ENCODE measurements around the gene KANSL2. TPM values are rescaled to one million over a fixed set of nuclear protein-coding genes. Genes with fewer than 3 reads are reported as not detected.

The KANSL2 gene
- total and polyA plus RNA-seq, 2 experiments from 2014 or later = 29.3 to 92.5 TPM

- DNase-seq (ENCODE audit: low spot score) (no peak), ATAC-seq (no peak)
- no peaks in the 10 kb centered on the region for H3K27me3 ChIP-seq (ENCODE audit: insufficient read depth)
- H3K36me3 Mint-ChIP-seq (ENCODE audit: low read depth) = peaks cover 70% of the 10 kb centered on the region
- H3K4me3 Mint-ChIP-seq = no peak overlapping the region
- peaks cover 44% of the 10 kb centered on the region for H3K36me3 ChIP-seq (ENCODE audit: insufficient read depth)
- H2AFZ ChIP-seq = no peak overlapping the region
- H3F3A ChIP-seq (replicated peaks; ENCODE audit: low read depth) = no peaks in the 10 kb centered on the region
- H3K4me1 ChIP-seq (ENCODE audit: insufficient read depth) = no peaks in the 10 kb centered on the region
- H3K9me2 ChIP-seq (ENCODE audit: insufficient read depth) = no peaks in the 10 kb centered on the region
- H3K9me3 Mint-ChIP-seq = no peaks in the 10 kb centered on the region
- H3K79me2 ChIP-seq (replicated peaks; ENCODE audit: insufficient read depth) = peaks cover 35% of the 10 kb centered on the region
- no peak overlapping the region for H3K4me2 ChIP-seq
- H3K4me3 ChIP-seq = no peak overlapping the region
- H3K4me1 Mint-ChIP-seq = no peaks in the 10 kb centered on the region
- H3K27ac ChIP-seq (ENCODE audit: low read depth) = no peak overlapping the region
- H4K20me1 ChIP-seq (replicated peaks; ENCODE audit: insufficient read depth) = peaks cover 14% of the 10 kb centered on the region
- no peak for TF ChIP-seq JUNB (IDR thresholded peaks at IDR 0.05; ENCODE audit: unreplicated experiment)
- TF ChIP-seq, protein P1, sequence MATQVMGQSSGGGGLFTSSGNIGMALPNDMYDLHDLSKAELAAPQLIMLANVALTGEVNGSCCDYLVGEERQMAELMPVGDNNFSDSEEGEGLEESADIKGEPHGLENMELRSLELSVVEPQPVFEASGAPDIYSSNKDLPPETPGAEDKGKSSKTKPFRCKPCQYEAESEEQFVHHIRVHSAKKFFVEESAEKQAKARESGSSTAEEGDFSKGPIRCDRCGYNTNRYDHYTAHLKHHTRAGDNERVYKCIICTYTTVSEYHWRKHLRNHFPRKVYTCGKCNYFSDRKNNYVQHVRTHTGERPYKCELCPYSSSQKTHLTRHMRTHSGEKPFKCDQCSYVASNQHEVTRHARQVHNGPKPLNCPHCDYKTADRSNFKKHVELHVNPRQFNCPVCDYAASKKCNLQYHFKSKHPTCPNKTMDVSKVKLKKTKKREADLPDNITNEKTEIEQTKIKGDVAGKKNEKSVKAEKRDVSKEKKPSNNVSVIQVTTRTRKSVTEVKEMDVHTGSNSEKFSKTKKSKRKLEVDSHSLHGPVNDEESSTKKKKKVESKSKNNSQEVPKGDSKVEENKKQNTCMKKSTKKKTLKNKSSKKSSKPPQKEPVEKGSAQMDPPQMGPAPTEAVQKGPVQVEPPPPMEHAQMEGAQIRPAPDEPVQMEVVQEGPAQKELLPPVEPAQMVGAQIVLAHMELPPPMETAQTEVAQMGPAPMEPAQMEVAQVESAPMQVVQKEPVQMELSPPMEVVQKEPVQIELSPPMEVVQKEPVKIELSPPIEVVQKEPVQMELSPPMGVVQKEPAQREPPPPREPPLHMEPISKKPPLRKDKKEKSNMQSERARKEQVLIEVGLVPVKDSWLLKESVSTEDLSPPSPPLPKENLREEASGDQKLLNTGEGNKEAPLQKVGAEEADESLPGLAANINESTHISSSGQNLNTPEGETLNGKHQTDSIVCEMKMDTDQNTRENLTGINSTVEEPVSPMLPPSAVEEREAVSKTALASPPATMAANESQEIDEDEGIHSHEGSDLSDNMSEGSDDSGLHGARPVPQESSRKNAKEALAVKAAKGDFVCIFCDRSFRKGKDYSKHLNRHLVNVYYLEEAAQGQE (IDR thresholded peaks at IDR 0.05; ENCODE audit: unreplicated experiment) = no peak
- no peak for TF ChIP-seq STAT1 (IDR thresholded peaks at IDR 0.05; ENCODE audit: unreplicated experiment)
- TF ChIP-seq NANOG (IDR thresholded peaks at IDR 0.05; ENCODE audit: borderline replicate concordance) = no peak
- no peak for TF ChIP-seq POLR2AphosphoS5 (IDR thresholded peaks at IDR 0.05; ENCODE audit: low read depth)
- no peak for TF ChIP-seq CREB1 (CRISPR knock-in tag; IDR thresholded peaks at IDR 0.05; ENCODE audit: low read depth)
- TF ChIP-seq, protein P2, sequence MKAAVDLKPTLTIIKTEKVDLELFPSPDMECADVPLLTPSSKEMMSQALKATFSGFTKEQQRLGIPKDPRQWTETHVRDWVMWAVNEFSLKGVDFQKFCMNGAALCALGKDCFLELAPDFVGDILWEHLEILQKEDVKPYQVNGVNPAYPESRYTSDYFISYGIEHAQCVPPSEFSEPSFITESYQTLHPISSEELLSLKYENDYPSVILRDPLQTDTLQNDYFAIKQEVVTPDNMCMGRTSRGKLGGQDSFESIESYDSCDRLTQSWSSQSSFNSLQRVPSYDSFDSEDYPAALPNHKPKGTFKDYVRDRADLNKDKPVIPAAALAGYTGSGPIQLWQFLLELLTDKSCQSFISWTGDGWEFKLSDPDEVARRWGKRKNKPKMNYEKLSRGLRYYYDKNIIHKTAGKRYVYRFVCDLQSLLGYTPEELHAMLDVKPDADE (IDR thresholded peaks at IDR 0.05) = no peak
- TF ChIP-seq ZNF331 (CRISPR knock-in tag; IDR thresholded peaks at IDR 0.05; ENCODE audit: low read depth) = no peak
- no peak overlapping the region for H3K27ac Mint-ChIP-seq
- peaks cover 2% of the 10 kb centered on the region for H3K27me3 Mint-ChIP-seq (ENCODE audit: insufficient read depth, low read depth, poor library complexity)
Measured at GRCh38 chr12:48694038-48694437, 12.0 kb upstream of the KANSL2 start.

DNA sequence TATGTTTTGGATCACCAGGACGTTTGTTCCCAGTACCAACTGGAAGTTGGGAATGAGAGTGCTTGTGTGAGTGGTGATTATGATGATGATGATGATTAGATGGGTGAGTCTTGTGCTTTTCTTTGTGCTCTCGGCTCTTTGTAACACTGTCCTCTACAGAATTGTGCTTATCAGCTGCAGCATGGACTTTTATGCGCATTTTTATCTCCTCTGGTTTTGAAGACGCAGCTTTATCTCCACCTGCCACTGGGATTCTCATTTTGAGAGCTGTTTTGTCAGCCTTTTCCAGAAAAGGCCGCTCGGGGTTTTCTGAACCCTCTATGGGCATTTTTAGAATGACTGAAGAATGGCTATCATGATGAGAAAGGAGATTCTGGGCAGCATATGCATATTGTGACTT, 11.5 kb upstream of the KANSL2 start:
- H3K36me3 ChIP-seq (ENCODE audit: insufficient read depth) = peaks cover 44% of the 10 kb centered on the region
- no peak overlapping the region for H3K27ac Mint-ChIP-seq
- H3K9me3 Mint-ChIP-seq = no peaks in the 10 kb centered on the region
- DNase-seq (ENCODE audit: low spot score) (no peak), ATAC-seq (no peak)
- peaks cover 2% of the 10 kb centered on the region for H3K27me3 Mint-ChIP-seq (ENCODE audit: insufficient read depth, low read depth, poor library complexity)
- no peaks in the 10 kb centered on the region for H3K4me1 Mint-ChIP-seq
- no peak overlapping the region for H2AFZ ChIP-seq
- peaks cover 30% of the 10 kb centered on the region for H3K79me2 ChIP-seq (replicated peaks; ENCODE audit: insufficient read depth)
- H3K27ac ChIP-seq (ENCODE audit: low read depth) = no peak overlapping the region
- H4K20me1 ChIP-seq (replicated peaks; ENCODE audit: insufficient read depth) = peaks cover 14% of the 10 kb centered on the region
- no peak overlapping the region for H3K4me3 Mint-ChIP-seq
- no peaks in the 10 kb centered on the region for H3F3A ChIP-seq (replicated peaks; ENCODE audit: low read depth)
- no peaks in the 10 kb centered on the region for H3K27me3 ChIP-seq (ENCODE audit: insufficient read depth)
- H3K36me3 Mint-ChIP-seq (ENCODE audit: low read depth) = peaks cover 70% of the 10 kb centered on the region
- no peak overlapping the region for H3K4me2 ChIP-seq
- H3K4me3 ChIP-seq = no peak overlapping the region
- H3K9me2 ChIP-seq (ENCODE audit: insufficient read depth) = no peaks in the 10 kb centered on the region
- H3K4me1 ChIP-seq (ENCODE audit: insufficient read depth) = no peaks in the 10 kb centered on the region
- no peak for TF ChIP-seq STAT1 (IDR thresholded peaks at IDR 0.05; ENCODE audit: unreplicated experiment)
- no peak for TF ChIP-seq EZH2 (IDR thresholded peaks at IDR 0.05; ENCODE audit: low read depth, unreplicated experiment)
- TF ChIP-seq JUNB (IDR thresholded peaks at IDR 0.05; ENCODE audit: unreplicated experiment) = no peak
- TF ChIP-seq POLR2AphosphoS5 (IDR thresholded peaks at IDR 0.05; ENCODE audit: low read depth) = no peak
- TF ChIP-seq NANOG (IDR thresholded peaks at IDR 0.05; ENCODE audit: borderline replicate concordance) = no peak
- TF ChIP-seq, protein P1 (IDR thresholded peaks at IDR 0.05; ENCODE audit: unreplicated experiment) = no peak
- TF ChIP-seq ZNF114 (CRISPR knock-in tag; IDR thresholded peaks at IDR 0.05) = no peak
- TF ChIP-seq, protein P3, sequence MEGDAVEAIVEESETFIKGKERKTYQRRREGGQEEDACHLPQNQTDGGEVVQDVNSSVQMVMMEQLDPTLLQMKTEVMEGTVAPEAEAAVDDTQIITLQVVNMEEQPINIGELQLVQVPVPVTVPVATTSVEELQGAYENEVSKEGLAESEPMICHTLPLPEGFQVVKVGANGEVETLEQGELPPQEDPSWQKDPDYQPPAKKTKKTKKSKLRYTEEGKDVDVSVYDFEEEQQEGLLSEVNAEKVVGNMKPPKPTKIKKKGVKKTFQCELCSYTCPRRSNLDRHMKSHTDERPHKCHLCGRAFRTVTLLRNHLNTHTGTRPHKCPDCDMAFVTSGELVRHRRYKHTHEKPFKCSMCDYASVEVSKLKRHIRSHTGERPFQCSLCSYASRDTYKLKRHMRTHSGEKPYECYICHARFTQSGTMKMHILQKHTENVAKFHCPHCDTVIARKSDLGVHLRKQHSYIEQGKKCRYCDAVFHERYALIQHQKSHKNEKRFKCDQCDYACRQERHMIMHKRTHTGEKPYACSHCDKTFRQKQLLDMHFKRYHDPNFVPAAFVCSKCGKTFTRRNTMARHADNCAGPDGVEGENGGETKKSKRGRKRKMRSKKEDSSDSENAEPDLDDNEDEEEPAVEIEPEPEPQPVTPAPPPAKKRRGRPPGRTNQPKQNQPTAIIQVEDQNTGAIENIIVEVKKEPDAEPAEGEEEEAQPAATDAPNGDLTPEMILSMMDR (conservative IDR thresholded peaks at IDR 0.05; ENCODE audit: low read depth in 2 of 2) = no peak
- TF ChIP-seq ZNF331 (CRISPR knock-in tag; IDR thresholded peaks at IDR 0.05; ENCODE audit: low read depth) = no peak
- TF ChIP-seq, protein P2 (IDR thresholded peaks at IDR 0.05) = no peak
- no peak for TF ChIP-seq CREB1 (CRISPR knock-in tag; IDR thresholded peaks at IDR 0.05; ENCODE audit: low read depth)
- TF ChIP-seq EZH2phosphoT487 (IDR thresholded peaks at IDR 0.05; ENCODE audit: unreplicated experiment) = no peak
